ENCODE measurements around the gene TMEM150B. TPM values are rescaled to one million over a fixed set of nuclear protein-coding genes. Genes with fewer than 3 reads are reported as not detected.

The TMEM150B gene
- total and polyA plus RNA-seq, 4 donors = 0.81 to 3.3 (median 2.0) TPM

DNA sequence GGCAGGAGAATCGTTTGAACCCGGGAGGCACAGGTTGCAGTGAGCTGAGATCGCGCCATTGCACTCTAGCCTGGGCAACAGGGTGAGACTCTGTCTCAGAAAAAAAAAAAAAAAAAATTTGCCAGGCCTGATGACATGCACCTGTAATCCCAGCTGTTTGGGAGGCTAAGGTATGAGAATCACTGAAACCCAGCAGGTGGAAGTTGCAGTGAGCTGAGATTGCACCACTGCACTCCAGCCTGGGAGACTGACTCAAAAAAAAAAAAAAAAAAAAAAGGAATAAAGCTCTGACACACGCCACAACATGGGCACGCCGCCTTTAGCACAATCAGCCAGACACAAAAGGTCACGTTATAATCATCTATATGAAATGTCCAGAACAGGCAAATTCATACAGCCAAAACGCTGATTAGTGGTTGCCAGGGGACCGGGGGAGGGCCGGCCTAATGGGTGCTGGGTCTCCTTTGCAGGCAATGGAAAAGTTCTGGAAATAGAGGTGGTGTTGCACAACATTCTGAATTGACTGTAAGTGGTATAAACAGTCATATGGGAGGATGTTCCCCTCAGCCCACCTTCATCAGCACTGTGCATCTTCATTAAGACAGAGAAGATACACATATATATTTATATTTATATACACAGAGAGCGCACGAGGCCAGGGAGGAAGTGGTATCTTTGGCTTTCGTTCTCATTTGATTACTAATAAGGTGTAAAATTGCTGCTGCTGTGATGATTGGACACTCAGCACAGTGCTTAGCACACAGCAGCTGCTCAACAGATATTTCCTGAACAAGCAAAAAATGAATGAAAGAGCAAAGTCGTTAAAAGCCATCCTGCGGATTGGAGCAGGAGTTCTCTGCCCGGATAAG, 49.1 kb downstream of the TMEM150B start:
- no peaks in the 10 kb centered on the region for H3K27me3 ChIP-seq (ENCODE audit: control insufficient read depth in 4 of 4, insufficient read depth in 4 of 4, low read length in 3 of 4)
- DNase-seq (ENCODE audit: low spot score) = no peak
- no peak overlapping the region for H3K4me3 ChIP-seq (ENCODE audit: low read depth in 1 of 3, low read length in 3 of 3)
- no peak overlapping the region for H3K27ac ChIP-seq (ENCODE audit: low read depth in 1 of 2, low read length in 2 of 2)
- H3K9me3 ChIP-seq (ENCODE audit: control insufficient read depth in 4 of 4, low read length in 3 of 4) = no peaks in the 10 kb centered on the region
- WGBS = 85% methylated on average over 17 of the region's 17 CpGs
- TF ChIP-seq HNF4A (conservative IDR thresholded peaks at IDR 0.05) (no peak), HNF4G (IDR thresholded peaks at IDR 0.05) (no peak), SP1 (IDR thresholded peaks at IDR 0.05) (no peak), EGR1 (IDR thresholded peaks at IDR 0.05; ENCODE audit: low read depth in 2 of 2) (no peak), TAF1 (conservative IDR thresholded peaks at IDR 0.05) (no peak), YY1 (IDR thresholded peaks at IDR 0.05) (no peak), GABPA (IDR thresholded peaks at IDR 0.05 in 1 of 2, conservative IDR thresholded peaks at IDR 0.05 in 1 of 2) (no peak)
- TF ChIP-seq, protein P1, sequence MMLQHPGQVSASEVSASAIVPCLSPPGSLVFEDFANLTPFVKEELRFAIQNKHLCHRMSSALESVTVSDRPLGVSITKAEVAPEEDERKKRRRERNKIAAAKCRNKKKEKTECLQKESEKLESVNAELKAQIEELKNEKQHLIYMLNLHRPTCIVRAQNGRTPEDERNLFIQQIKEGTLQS (IDR thresholded peaks at IDR 0.05) = no peak
- TF ChIP-seq, protein P2, sequence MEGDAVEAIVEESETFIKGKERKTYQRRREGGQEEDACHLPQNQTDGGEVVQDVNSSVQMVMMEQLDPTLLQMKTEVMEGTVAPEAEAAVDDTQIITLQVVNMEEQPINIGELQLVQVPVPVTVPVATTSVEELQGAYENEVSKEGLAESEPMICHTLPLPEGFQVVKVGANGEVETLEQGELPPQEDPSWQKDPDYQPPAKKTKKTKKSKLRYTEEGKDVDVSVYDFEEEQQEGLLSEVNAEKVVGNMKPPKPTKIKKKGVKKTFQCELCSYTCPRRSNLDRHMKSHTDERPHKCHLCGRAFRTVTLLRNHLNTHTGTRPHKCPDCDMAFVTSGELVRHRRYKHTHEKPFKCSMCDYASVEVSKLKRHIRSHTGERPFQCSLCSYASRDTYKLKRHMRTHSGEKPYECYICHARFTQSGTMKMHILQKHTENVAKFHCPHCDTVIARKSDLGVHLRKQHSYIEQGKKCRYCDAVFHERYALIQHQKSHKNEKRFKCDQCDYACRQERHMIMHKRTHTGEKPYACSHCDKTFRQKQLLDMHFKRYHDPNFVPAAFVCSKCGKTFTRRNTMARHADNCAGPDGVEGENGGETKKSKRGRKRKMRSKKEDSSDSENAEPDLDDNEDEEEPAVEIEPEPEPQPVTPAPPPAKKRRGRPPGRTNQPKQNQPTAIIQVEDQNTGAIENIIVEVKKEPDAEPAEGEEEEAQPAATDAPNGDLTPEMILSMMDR (IDR thresholded peaks at IDR 0.05; ENCODE audit: low read depth, low read length, missing input control) = no peak
- H3K36me3 ChIP-seq (ENCODE audit: control insufficient read depth in 4 of 4, insufficient read depth in 3 of 4, low read depth in 1 of 4, low read length in 3 of 4) = peaks cover 3 to 35% (median 7%) of the 10 kb centered on the region in 4 donors
- H3K9ac ChIP-seq (ENCODE audit: low read depth in 1 of 2, low read length in 2 of 2) = no peak overlapping the region
- peaks cover 7 to 15% (median 10%) of the 10 kb centered on the region in 4 donors for H3K4me1 ChIP-seq (ENCODE audit: control insufficient read depth in 4 of 4, insufficient read depth in 4 of 4, low read length in 3 of 4)

DNA sequence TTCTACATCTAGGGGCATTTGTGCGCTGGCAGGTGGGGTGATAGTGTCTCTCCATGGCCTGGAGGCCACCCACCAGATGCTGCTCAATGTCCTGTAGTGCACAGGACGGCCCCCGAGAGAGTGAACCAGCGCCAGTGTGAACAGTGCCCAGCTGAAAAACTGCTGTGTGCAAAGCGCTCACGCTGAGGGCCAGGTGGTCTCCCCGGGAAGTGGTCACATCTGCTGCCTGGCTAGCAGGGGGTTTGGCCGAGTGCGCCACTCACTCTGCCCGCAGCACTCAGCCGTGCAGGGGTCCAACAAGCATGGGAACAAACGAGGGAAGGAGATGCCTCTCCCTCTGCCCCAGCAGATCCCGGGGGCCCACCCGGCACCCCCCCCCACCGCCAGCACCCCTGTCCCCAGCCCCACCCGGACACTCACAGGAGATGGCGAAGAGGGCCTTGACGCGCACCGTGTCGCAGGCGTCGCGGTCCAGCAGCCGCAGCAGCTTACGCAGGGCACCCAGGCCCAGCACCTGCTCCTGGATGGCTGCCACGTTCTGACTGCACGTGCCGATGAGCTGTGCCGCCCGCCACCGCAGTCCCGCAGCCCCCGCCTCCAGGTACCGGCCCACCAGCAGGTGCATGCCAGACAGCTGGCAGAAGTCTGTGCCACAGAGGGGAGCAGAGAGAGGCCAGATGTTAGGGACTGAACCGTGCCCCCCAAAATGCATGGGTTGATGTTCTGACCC, 51.0 kb downstream of the TMEM150B start:
- Histone ChIP-seq H3K9me3 (ENCODE audit: control insufficient read depth in 4 of 4, low read length in 3 of 4) (no peaks in the 10 kb centered on the region), H3K27me3 (ENCODE audit: control insufficient read depth in 4 of 4, insufficient read depth in 4 of 4, low read length in 3 of 4) (no peaks in the 10 kb centered on the region), H3K36me3 (ENCODE audit: control insufficient read depth in 4 of 4, insufficient read depth in 3 of 4, low read depth in 1 of 4, low read length in 3 of 4) (peaks cover 3 to 45% (median 7%) of the 10 kb centered on the region in 4 donors), H3K4me3 (ENCODE audit: low read depth in 1 of 3, low read length in 3 of 3) (no peak overlapping the region), H3K9ac (ENCODE audit: low read depth in 1 of 2, low read length in 2 of 2) (no peak overlapping the region), H3K27ac (ENCODE audit: low read depth in 1 of 2, low read length in 2 of 2) (no peak overlapping the region), H3K4me1 (ENCODE audit: control insufficient read depth in 4 of 4, insufficient read depth in 4 of 4, low read length in 3 of 4) (peaks cover 2 to 3% (median 3%) of the 10 kb centered on the region in 4 donors)
- TF ChIP-seq, protein P1 (IDR thresholded peaks at IDR 0.05) = no peak
- TF ChIP-seq, protein P2 (IDR thresholded peaks at IDR 0.05; ENCODE audit: low read depth, low read length, missing input control) = no peak
- TF ChIP-seq TAF1 (conservative IDR thresholded peaks at IDR 0.05) = no peak
- TF ChIP-seq EGR1 (IDR thresholded peaks at IDR 0.05; ENCODE audit: low read depth in 2 of 2) = no peak
- no peak for TF ChIP-seq HNF4A (conservative IDR thresholded peaks at IDR 0.05)
- TF ChIP-seq GABPA (IDR thresholded peaks at IDR 0.05 in 1 of 2, conservative IDR thresholded peaks at IDR 0.05 in 1 of 2) = no peak
- TF ChIP-seq, protein P3, sequence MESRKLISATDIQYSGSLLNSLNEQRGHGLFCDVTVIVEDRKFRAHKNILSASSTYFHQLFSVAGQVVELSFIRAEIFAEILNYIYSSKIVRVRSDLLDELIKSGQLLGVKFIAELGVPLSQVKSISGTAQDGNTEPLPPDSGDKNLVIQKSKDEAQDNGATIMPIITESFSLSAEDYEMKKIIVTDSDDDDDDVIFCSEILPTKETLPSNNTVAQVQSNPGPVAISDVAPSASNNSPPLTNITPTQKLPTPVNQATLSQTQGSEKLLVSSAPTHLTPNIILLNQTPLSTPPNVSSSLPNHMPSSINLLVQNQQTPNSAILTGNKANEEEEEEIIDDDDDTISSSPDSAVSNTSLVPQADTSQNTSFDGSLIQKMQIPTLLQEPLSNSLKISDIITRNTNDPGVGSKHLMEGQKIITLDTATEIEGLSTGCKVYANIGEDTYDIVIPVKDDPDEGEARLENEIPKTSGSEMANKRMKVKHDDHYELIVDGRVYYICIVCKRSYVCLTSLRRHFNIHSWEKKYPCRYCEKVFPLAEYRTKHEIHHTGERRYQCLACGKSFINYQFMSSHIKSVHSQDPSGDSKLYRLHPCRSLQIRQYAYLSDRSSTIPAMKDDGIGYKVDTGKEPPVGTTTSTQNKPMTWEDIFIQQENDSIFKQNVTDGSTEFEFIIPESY (IDR thresholded peaks at IDR 0.05) = no peak
- no peak for TF ChIP-seq YY1 (IDR thresholded peaks at IDR 0.05)
- no peak for TF ChIP-seq RAD21 (IDR thresholded peaks at IDR 0.05)
- TF ChIP-seq, protein P4, sequence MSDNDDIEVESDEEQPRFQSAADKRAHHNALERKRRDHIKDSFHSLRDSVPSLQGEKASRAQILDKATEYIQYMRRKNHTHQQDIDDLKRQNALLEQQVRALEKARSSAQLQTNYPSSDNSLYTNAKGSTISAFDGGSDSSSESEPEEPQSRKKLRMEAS (IDR thresholded peaks at IDR 0.05) = no peak
- no peak for TF ChIP-seq FOXA1 (IDR thresholded peaks at IDR 0.05)
- TF ChIP-seq NR2F2 (IDR thresholded peaks at IDR 0.05) = no peak
- no peak for TF ChIP-seq HNF4G (IDR thresholded peaks at IDR 0.05)
- TF ChIP-seq, protein P5, sequence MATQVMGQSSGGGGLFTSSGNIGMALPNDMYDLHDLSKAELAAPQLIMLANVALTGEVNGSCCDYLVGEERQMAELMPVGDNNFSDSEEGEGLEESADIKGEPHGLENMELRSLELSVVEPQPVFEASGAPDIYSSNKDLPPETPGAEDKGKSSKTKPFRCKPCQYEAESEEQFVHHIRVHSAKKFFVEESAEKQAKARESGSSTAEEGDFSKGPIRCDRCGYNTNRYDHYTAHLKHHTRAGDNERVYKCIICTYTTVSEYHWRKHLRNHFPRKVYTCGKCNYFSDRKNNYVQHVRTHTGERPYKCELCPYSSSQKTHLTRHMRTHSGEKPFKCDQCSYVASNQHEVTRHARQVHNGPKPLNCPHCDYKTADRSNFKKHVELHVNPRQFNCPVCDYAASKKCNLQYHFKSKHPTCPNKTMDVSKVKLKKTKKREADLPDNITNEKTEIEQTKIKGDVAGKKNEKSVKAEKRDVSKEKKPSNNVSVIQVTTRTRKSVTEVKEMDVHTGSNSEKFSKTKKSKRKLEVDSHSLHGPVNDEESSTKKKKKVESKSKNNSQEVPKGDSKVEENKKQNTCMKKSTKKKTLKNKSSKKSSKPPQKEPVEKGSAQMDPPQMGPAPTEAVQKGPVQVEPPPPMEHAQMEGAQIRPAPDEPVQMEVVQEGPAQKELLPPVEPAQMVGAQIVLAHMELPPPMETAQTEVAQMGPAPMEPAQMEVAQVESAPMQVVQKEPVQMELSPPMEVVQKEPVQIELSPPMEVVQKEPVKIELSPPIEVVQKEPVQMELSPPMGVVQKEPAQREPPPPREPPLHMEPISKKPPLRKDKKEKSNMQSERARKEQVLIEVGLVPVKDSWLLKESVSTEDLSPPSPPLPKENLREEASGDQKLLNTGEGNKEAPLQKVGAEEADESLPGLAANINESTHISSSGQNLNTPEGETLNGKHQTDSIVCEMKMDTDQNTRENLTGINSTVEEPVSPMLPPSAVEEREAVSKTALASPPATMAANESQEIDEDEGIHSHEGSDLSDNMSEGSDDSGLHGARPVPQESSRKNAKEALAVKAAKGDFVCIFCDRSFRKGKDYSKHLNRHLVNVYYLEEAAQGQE (IDR thresholded peaks at IDR 0.05) = no peak
- DNase-seq (ENCODE audit: low spot score) = no peak
- WGBS = 96% methylated on average over 36 of the region's 36 CpGs
